GM20000 (cell line): ENCODE measurements around the gene TP53BP1.
"Not testable (repeated sequence)": the region's sequence is repeated elsewhere in the genome, so short reads cannot be mapped to it uniquely, and the experiment has no call there.

Source experiments
- DNase-seq: peaks from one replicate; pipeline ENCODE4 v3.0.0; 2012; ENCODE audit warnings: low spot score
- TF ChIP-seq, protein P1 (sequence below): IDR thresholded peaks from 2 replicates; pipeline ENCODE4 v1.5.1; 2012; ENCODE audit warnings: mild to moderate bottlenecking, control low read depth; ENCODE audit errors: extremely low read depth, missing control alignments

TP53BP1 gene

DNA sequence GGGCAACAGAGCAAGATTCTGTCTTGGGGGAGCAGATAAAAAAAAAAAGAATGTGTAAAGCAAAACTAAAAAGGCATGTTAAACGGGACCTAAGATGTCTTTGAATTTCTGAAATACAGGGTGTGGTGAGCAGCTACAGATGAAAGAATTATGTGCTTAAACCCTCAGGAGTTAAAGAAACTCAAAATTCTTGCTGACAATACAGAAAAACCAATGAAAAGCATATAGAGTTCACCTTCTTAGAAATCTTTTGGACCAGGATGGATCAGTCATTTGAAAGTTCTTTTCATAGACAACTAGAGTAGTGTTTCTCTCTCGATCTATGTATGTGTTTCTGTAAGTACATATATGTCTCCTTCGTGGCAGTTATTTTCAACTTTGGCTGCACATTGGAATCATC lies 90.7 kb downstream of the TP53BP1 start:
- TF ChIP-seq, protein P1, sequence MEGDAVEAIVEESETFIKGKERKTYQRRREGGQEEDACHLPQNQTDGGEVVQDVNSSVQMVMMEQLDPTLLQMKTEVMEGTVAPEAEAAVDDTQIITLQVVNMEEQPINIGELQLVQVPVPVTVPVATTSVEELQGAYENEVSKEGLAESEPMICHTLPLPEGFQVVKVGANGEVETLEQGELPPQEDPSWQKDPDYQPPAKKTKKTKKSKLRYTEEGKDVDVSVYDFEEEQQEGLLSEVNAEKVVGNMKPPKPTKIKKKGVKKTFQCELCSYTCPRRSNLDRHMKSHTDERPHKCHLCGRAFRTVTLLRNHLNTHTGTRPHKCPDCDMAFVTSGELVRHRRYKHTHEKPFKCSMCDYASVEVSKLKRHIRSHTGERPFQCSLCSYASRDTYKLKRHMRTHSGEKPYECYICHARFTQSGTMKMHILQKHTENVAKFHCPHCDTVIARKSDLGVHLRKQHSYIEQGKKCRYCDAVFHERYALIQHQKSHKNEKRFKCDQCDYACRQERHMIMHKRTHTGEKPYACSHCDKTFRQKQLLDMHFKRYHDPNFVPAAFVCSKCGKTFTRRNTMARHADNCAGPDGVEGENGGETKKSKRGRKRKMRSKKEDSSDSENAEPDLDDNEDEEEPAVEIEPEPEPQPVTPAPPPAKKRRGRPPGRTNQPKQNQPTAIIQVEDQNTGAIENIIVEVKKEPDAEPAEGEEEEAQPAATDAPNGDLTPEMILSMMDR = no peak
- DNase-seq = no peak

DNA sequence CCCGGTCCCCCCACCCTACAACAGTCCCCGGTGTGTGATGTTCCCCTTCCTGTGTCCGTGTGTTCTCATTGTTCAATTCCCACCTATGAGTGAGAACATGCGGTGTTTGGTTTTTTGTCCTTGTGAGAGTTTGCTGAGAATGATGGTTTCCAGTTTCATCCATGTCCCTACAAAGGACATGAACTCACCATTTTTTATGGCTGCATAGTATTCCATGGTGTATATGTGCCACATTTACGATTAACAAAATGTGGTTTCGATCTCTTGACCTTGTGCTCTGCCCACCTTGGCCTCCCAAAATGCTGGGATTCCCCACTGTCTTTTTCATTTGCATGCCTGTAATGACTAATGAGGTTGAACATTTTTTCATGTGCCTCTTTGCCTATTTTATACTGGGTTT lies 99.4 kb downstream of the TP53BP1 start:
- DNase-seq = not testable (repeated sequence)

GRCh38 chr15:43390723-43391122 lies 102.2 kb downstream of the TP53BP1 start:
- no peak for DNase-seq
- TF ChIP-seq, protein P1 = no peak

GRCh38 chr15:43383070-43383469 lies 109.9 kb downstream of the TP53BP1 start:
- TF ChIP-seq, protein P1 = no peak
- DNase-seq = no peak

DNA sequence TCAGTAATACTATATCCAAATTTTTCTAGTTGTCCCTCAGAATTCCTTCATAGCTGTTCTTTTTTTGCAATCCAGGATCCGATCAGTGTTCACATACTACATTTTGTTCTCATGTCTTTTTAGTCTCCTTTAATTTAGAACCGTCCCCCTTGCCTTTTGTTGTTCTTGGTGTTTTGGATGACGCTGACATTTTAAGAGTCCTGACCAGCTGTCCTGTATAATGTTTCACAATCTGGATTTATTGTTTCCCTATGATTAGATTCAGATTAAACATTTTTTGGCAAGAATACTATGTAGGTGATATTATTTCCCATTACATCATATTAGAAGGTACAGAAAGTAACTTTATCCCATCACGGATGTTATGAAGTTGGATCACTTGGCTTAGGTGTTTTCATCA lies 110.6 kb downstream of the TP53BP1 start:
- TF ChIP-seq, protein P1 = no peak
- DNase-seq = no peak

GRCh38 chr15:43378601-43379000 lies 114.4 kb downstream of the TP53BP1 start:
- no peak for DNase-seq
- TF ChIP-seq, protein P1 = no peak

GRCh38 chr15:43376017-43376705 lies 116.8 kb downstream of the TP53BP1 start:
- TF ChIP-seq, protein P1 = peak; percentile 42
- DNase-seq = peak; percentile 55
